ENCODE data around the gene HOXC5. TPM values are rescaled to one million over a fixed set of nuclear protein-coding genes. Genes with fewer than 3 reads are reported as not detected.

HOXC5 gene
- total RNA-seq, 1 experiment from 2014 or later = 3.4 TPM

DNA sequence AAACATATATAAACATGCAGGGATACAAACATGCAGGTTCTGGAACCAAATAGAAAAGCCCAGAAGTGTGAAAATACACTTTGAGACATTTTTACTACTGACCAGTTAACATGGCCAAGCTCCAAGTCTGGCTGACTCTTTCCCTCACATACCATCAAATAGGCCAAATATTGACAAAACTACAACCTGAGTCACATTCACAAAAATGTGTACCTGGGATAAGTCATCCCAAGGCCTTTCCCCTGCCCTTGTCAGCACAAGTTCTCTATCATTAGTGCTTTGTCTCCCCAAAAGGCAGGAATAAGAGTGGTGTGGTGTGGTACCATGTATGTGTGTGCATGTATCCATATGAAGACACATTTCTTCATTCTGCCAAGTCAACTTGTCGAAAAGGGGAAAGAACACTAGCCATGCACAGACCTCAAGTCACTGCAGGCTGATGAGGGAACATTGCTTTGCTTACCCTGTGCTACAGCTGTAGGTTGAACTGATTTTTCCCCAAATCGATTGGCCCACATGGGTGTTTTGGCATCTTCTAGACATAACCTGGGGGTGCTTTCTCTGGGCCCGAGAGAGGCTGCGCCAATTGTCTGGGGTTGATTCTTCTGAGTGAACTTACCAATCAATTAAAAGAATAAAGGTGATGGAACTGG lies 35.7 kb downstream of the HOXC5 start:
- no peaks in the 10 kb centered on the region for H3K9me3 Mint-ChIP-seq (ENCODE audit: unreplicated experiment)
- no peaks in the 10 kb centered on the region for H3K36me3 ChIP-seq (ENCODE audit: control insufficient read depth, insufficient read depth, low read length)
- no peak overlapping the region for H3K4me3 ChIP-seq (ENCODE audit: low read depth, low read length)
- TF ChIP-seq, protein P1, sequence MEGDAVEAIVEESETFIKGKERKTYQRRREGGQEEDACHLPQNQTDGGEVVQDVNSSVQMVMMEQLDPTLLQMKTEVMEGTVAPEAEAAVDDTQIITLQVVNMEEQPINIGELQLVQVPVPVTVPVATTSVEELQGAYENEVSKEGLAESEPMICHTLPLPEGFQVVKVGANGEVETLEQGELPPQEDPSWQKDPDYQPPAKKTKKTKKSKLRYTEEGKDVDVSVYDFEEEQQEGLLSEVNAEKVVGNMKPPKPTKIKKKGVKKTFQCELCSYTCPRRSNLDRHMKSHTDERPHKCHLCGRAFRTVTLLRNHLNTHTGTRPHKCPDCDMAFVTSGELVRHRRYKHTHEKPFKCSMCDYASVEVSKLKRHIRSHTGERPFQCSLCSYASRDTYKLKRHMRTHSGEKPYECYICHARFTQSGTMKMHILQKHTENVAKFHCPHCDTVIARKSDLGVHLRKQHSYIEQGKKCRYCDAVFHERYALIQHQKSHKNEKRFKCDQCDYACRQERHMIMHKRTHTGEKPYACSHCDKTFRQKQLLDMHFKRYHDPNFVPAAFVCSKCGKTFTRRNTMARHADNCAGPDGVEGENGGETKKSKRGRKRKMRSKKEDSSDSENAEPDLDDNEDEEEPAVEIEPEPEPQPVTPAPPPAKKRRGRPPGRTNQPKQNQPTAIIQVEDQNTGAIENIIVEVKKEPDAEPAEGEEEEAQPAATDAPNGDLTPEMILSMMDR (IDR thresholded peaks at IDR 0.05; ENCODE audit: insufficient read depth in 1 of 2, low read depth in 1 of 2, low read length in 1 of 2, severe bottlenecking in 1 of 2, unreplicated experiment in 1 of 2) = no peak
- ChIA-PET POLR2A (no interaction called here), CTCF (interaction anchor here (0.6 kb wide), 1 partner anchor 70 kb away, joined by 3 read pairs; no protein-coding TSS in a partner anchor)
- H3K36me3 Mint-ChIP-seq (ENCODE audit: insufficient read depth, unreplicated experiment) = no peaks in the 10 kb centered on the region
- H3K9me3 ChIP-seq = no peaks in the 10 kb centered on the region
- intact Hi-C loops (cut with micrococcal nuclease; ENCODE audit: unreplicated experiment) = no loop called here
- H3K4me1 Mint-ChIP-seq (ENCODE audit: low read depth, unreplicated experiment) = peaks cover 11% of the 10 kb centered on the region
- DNase-seq = no peak
- H3K27me3 Mint-ChIP-seq (ENCODE audit: insufficient read depth, unreplicated experiment) = no peaks in the 10 kb centered on the region
- no peaks in the 10 kb centered on the region for H3K27me3 ChIP-seq (replicated peaks; ENCODE audit: control insufficient read depth, insufficient read depth, low read length)
- no TSS peak for BruUV-seq (replicated peaks)
- no peak overlapping the region for H3K27ac Mint-ChIP-seq (ENCODE audit: unreplicated experiment)
- peaks cover 9% of the 10 kb centered on the region; the same call in 1 of the 2 replicates for H3K4me1 ChIP-seq
- no peak overlapping the region for H3K4me3 Mint-ChIP-seq (ENCODE audit: unreplicated experiment)

DNA sequence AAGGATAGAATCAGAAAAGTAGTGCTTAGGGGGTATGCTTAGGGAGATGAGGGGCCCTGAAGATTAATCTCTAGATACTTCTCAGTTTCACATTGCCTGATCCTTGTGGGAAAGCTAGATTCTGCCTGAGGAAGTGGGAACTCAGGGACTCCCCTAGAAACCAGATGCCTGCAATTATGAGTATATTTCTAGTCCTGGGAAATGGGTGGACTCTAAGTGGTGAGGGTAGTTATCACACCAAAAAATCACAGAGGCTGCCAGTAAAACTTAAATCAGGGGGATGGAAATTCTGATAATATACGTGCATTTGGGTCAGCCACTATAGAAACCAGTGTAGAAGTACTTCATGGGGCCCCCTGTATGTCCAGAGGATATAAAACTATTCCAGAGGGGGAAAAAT lies 39.1 kb downstream of the HOXC5 start:
- no peak overlapping the region for H3K4me3 ChIP-seq (ENCODE audit: low read depth, low read length)
- no peaks in the 10 kb centered on the region for H3K36me3 Mint-ChIP-seq (ENCODE audit: insufficient read depth, unreplicated experiment)
- H3K36me3 ChIP-seq (ENCODE audit: control insufficient read depth, insufficient read depth, low read length) = no peaks in the 10 kb centered on the region
- BruUV-seq (replicated peaks) = no TSS peak
- H3K27ac Mint-ChIP-seq (ENCODE audit: unreplicated experiment) = no peak overlapping the region
- H3K9me3 Mint-ChIP-seq (ENCODE audit: unreplicated experiment) = no peaks in the 10 kb centered on the region
- H3K4me1 Mint-ChIP-seq (ENCODE audit: low read depth, unreplicated experiment) = peaks cover 11% of the 10 kb centered on the region
- H3K27me3 ChIP-seq (replicated peaks; ENCODE audit: control insufficient read depth, insufficient read depth, low read length) = no peaks in the 10 kb centered on the region
- DNase-seq = no peak
- peaks cover 9% of the 10 kb centered on the region; the same call in 1 of the 2 replicates for H3K4me1 ChIP-seq
- no peaks in the 10 kb centered on the region for H3K9me3 ChIP-seq
- H3K27me3 Mint-ChIP-seq (ENCODE audit: insufficient read depth, unreplicated experiment) = no peaks in the 10 kb centered on the region
- TF ChIP-seq, protein P1 (IDR thresholded peaks at IDR 0.05; ENCODE audit: insufficient read depth in 1 of 2, low read depth in 1 of 2, low read length in 1 of 2, severe bottlenecking in 1 of 2, unreplicated experiment in 1 of 2) = no peak
- POLR2A ChIA-PET = interaction anchor here (0.7 kb wide), 1 partner anchor 102 kb away, joined by 6 read pairs; no protein-coding TSS in a partner anchor
- CTCF ChIA-PET = no interaction called here
- H3K4me3 Mint-ChIP-seq (ENCODE audit: unreplicated experiment) = no peak overlapping the region
- intact Hi-C loops (cut with micrococcal nuclease; ENCODE audit: unreplicated experiment) = no loop called here

- no peaks in the 10 kb centered on the region for H3K27me3 Mint-ChIP-seq (ENCODE audit: insufficient read depth, unreplicated experiment)
These were observed 41.5 kb downstream of the HOXC5 start for GRCh38 chr12:54074308-54074707.

More at GRCh38 chr12:54074308-54074707, 41.5 kb downstream of the HOXC5 start:
- Mint-ChIP-seq H3K4me3 (ENCODE audit: unreplicated experiment) (no peak overlapping the region), H3K27ac (ENCODE audit: unreplicated experiment) (no peak overlapping the region), H3K4me1 (ENCODE audit: low read depth, unreplicated experiment) (peaks cover 5% of the 10 kb centered on the region), H3K36me3 (ENCODE audit: insufficient read depth, unreplicated experiment) (no peaks in the 10 kb centered on the region), H3K9me3 (ENCODE audit: unreplicated experiment) (no peaks in the 10 kb centered on the region)
- intact Hi-C loops (cut with micrococcal nuclease; ENCODE audit: unreplicated experiment) = no loop called here
- TF ChIP-seq, protein P1 (IDR thresholded peaks at IDR 0.05; ENCODE audit: insufficient read depth in 1 of 2, low read depth in 1 of 2, low read length in 1 of 2, severe bottlenecking in 1 of 2, unreplicated experiment in 1 of 2) = no peak
- Histone ChIP-seq H3K4me1 (no peaks in the 10 kb centered on the region), H3K36me3 (ENCODE audit: control insufficient read depth, insufficient read depth, low read length) (no peaks in the 10 kb centered on the region), H3K4me3 (ENCODE audit: low read depth, low read length) (no peak overlapping the region), H3K27me3 (replicated peaks; ENCODE audit: control insufficient read depth, insufficient read depth, low read length) (no peaks in the 10 kb centered on the region), H3K9me3 (no peaks in the 10 kb centered on the region)
- no peak for DNase-seq
- CTCF ChIA-PET = no interaction called here
- no TSS peak for BruUV-seq (replicated peaks)
- POLR2A ChIA-PET = interaction anchor here (0.6 kb wide), 1 partner anchor 69 kb away, joined by 4 read pairs; no protein-coding TSS in a partner anchor

All from Caco-2 (cell line).